ENCODE results near the gene ABRACL. TPM values are rescaled to one million over a fixed set of nuclear protein-coding genes. Genes with fewer than 3 reads are reported as not detected.
A peak's percentile ranks its signal among the peaks of the same experiment; 100 is the strongest.
"Not testable (repeated sequence)": the region's sequence is repeated elsewhere in the genome, so short reads cannot be mapped to it uniquely, and the experiment has no call there.

ABRACL gene
- 12.1 and 16.2 TPM in 2 replicates for total RNA-seq
- 20.8 TPM for polyA plus RNA-seq (2012)

- DNase-seq (ENCODE audit: low read depth): peak; percentile 57
Measured at GRCh38 chr6:139028658-139029469, at the start of gene ABRACL. ABRACL (plus strand) TSS chr6:139028745; CDS start chr6:139034161, 5,416 bp downstream.

GRCh38 chr6:138979365-138979764 lies 49.2 kb upstream of the ABRACL start:
- DNase-seq (ENCODE audit: low read depth): no peak

DNA sequence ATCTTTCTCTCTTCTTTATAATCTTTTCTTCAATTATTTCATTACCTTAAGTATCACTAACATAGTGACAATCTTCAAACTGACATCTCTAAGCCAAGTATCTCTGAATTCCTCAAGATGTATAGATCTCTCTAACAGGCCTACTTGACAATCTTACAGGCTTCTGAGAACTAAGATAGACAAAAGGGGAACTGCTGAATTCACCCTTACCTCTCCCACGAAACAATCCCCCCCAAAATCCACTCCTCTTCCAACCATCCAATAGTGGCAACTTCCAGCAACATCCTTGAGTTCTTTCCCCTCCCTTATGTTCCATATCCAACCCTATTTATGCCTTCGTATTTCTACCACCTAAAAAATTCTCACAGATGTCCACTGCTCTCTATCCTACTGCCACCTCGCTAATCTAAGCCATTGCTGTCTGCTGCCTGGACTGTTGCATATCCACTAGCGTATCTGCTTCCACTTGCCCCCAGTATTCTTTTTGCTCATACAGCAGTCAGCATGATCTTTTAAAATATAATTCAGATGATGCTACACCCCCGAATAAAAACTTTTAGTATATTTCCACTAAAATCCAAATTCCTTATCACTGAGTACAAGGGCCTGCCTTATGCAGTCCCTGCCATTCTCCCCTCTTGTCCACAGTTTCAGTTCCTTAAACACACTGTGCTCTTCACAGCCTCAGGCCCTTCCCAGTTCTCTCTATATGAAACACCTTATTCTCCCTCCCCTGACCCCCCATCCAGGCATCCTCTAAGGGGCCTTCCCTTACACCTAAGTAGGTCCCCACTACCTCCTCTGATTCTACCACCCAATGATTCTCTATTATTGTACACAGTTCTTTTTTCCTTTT lies 48.5 kb upstream of the ABRACL start:
- DNase-seq (ENCODE audit: low read depth): no peak

DNA sequence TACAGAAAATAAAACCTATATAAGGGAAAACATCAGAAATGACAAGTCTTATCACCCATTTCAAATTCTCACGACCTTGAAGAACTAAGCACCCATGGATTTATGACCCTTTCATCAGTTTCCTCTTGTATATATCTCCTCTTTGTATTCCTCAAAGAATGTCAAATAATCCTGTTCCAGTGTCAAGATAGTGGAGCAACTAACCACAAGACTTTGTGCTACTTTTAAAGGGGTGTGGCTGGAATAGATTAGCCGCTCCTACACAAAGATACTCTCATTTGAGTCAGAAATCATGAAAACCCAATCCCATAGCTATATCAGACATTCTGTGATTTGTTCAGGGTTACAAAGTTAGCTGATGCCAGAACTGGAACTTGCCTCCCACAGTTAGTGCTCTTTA lies 47.1 kb upstream of the ABRACL start:
- no peak for DNase-seq (ENCODE audit: low read depth)

DNA sequence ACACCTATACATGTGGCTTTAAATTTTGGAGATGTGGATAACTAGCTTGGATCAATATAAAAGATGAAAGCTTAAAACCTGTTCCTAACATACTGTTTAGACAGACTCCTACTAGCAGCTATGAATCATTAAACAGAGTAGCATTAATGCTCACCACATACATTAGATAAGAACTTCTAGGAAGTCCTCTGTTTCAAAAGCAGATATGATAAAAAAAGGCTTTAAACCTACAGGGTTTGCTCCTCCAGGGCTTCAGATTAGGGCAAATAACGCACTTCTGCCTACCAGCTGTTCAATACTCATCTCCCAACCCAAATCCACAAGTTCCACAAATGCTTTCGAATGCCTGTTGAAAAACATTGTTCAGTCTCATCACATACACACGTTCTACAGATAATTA lies 42.0 kb upstream of the ABRACL start:
- peak; percentile 24 for DNase-seq (ENCODE audit: low read depth)

GRCh38 chr6:138987080-138987642 lies 41.4 kb upstream of the ABRACL start:
- no peak for DNase-seq (ENCODE audit: low read depth)

GRCh38 chr6:138987643-138988468 lies 40.7 kb upstream of the ABRACL start, which contains the start of gene REPS1:
REPS1 (minus strand) TSS chr6:138988253; CDS start chr6:138987682, 571 bp downstream.
- DNase-seq (ENCODE audit: low read depth): peak; percentile 92

GRCh38 chr6:138988469-138988834 lies 40.1 kb upstream of the ABRACL start:
- no peak for DNase-seq (ENCODE audit: low read depth)

GRCh38 chr6:138989098-138989983 lies 39.2 kb upstream of the ABRACL start:
- DNase-seq (ENCODE audit: low read depth): no peak

GRCh38 chr6:138991206-138991605 lies 37.3 kb upstream of the ABRACL start:
- DNase-seq (ENCODE audit: low read depth): no peak

DNA sequence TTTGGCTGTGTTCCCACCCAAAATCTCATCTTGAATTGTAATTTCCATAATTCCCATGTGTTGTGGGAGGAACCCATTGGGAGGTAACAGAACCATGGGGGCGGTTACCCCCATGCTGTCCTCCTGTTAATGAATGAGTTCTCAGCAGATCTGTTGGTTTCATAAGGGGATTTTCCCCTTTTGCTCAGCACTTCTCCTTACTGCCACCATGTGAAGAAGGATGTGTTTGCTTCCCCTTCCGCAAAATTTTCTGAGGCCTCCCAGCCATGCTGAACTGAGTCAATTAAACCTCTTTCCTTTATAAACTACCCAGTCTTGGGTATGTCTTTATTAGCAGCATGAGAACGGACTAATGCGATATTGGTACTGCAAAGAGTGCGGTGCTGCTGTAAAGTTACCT lies 35.6 kb upstream of the ABRACL start:
- DNase-seq (ENCODE audit: low read depth): not testable (repeated sequence)

- not testable (repeated sequence) for DNase-seq (ENCODE audit: low read depth)
Measured at GRCh38 chr6:138993410-138993809, 35.1 kb upstream of the ABRACL start.

DNA sequence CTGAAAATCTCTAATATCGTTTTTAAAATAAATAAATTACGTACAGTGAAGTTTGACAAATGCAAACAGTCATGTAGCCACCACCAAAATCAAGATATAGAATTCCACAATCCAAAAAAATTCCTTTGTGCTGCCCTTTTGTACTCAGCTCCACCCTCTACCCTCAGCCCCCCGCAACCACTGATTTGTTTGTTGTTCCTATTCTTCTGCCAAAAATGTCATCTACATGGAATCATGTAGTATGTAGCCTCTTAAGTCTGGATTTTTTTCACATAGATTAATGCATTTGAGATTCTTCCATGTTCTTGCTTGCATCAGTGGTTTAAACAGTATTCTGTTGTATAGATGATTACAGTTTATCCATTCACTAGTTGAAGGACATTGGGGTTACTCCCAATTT lies 32.0 kb upstream of the ABRACL start:
- no peak for DNase-seq (ENCODE audit: low read depth)

GRCh38 chr6:138997136-138997535 lies 31.4 kb upstream of the ABRACL start:
- no peak for DNase-seq (ENCODE audit: low read depth)

DNA sequence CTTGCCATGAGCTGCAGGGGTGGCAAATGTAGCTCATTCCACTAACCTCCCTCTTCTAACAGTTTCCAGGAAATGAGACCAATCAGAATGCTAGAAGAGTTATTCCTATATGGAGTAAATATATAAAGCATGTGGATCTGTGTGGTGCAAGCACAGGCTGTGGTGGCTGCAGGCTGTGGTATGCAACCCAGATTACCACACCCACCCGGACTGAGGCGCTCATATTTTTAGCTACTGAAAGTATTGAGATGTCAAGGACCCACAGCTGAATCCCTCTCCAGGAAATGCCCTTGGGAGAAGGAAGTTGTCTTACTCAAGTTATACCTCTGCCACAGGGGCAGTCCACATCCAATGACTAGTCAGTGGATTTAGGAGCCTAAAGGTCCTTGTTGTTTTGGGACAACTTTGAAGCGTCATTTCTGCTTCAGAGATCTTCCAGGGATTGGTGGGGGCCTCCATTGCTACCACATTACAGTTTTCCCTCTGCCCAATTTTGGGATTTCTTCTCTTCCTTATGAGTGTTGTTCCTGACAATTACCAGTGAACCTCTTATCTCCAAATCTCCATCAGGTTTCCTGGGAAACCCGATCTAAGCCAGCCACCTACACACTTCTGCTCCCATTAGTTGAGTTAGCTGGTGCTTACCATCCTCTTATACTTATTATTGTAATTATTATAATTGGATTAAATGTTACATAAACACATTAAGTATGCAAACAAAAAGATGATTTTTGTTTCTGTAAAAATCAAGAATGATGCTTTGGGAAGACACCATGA lies 28.4 kb upstream of the ABRACL start:
- DNase-seq (ENCODE audit: low read depth): peak; percentile 77

DNA sequence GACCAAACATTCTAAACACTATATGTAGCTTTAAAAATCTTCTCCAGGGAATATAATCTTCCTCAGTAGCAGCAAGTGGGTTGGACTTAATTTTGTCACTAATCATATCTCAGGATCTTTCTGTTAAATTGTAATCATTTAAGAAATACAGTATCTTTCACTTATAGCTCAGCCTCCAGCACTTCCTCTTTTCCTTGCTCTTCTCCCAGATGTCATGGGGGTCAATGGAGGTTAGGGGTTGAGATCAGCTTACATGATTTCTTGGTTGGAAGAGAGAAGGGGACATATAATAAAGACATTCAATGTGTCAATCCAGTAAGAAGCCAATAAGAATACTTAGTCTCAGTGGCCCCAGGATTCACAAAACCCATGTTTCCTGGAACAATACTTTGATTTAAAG lies 24.8 kb upstream of the ABRACL start:
- no peak for DNase-seq (ENCODE audit: low read depth)

- no peak for DNase-seq (ENCODE audit: low read depth)
Measured at GRCh38 chr6:139006477-139006876, 22.1 kb upstream of the ABRACL start.

- DNase-seq (ENCODE audit: low read depth): no peak
Measured at GRCh38 chr6:139007428-139007827, 21.1 kb upstream of the ABRACL start.

- DNase-seq (ENCODE audit: low read depth): no peak
Measured at GRCh38 chr6:139008117-139008516, 20.4 kb upstream of the ABRACL start.
